WTC11 (cell line): ENCODE results near the gene TMEM154. TPM values are rescaled to one million over a fixed set of nuclear protein-coding genes. Genes with fewer than 3 reads are reported as not detected.

Source experiments
- ATAC-seq: fragments of 200-7000 bp; cut with Tn5 transposase; 2 replicates; pipeline ENCODE4 v1.10.0; 2021; ENCODE audit warnings: mild to moderate bottlenecking, moderate library complexity
- CTCF ChIA-PET: fragments of 300-600 bp; sonication (Branson Sonifier 250); formaldehyde crosslinking; loops from one replicate; lab custom pipeline; 2021; ENCODE audit warnings: antibody characterized with exemption; lab: Charles Lee
- POLR2A ChIA-PET: fragments of 350-600 bp; sonication (Branson Sonifier 250); formaldehyde crosslinking; loops from one replicate; lab custom pipeline; 2021; ENCODE audit warnings: antibody characterized with exemption; lab: Charles Lee
- DNase-seq: peaks from one replicate; pipeline ENCODE4 v3.0.0; 2021; ENCODE audit warnings: low spot score
- H3K27ac Mint-ChIP-seq: 2 replicates; pipeline ENCODE4 v1.8.0; 2021; ENCODE audit warnings: mixed read lengths
- H3K27me3 Mint-ChIP-seq: 2 replicates; pipeline ENCODE4 v1.8.0; 2021; ENCODE audit warnings: low read depth, mild to moderate bottlenecking, moderate library complexity, mixed read lengths
- H3K36me3 Mint-ChIP-seq: 2 replicates; pipeline ENCODE4 v1.8.0; 2021; ENCODE audit warnings: mixed read lengths
- H3K4me1 Mint-ChIP-seq: 2 replicates; pipeline ENCODE4 v1.8.0; 2022; ENCODE audit warnings: mixed read lengths
- H3K4me3 Mint-ChIP-seq: 2 replicates; pipeline ENCODE4 v1.8.0; 2021; ENCODE audit warnings: mild to moderate bottlenecking, moderate library complexity, mixed read lengths
- H3K9me3 Mint-ChIP-seq: 2 replicates; pipeline ENCODE4 v1.8.0; 2021; ENCODE audit warnings: mixed read lengths
- ATF1 ChIP-seq: sonication (generic); formaldehyde crosslinking; IDR thresholded peaks from 2 replicates; pipeline ENCODE4 v1.8.1; 2023; ENCODE audit warnings: mild to moderate bottlenecking, moderate library complexity, missing genetic modification reagents
- CREB1 ChIP-seq: sonication (generic); formaldehyde crosslinking; IDR thresholded peaks from 2 replicates; pipeline ENCODE4 v1.8.0; 2023; ENCODE audit warnings: mild to moderate bottlenecking, missing genetic modification reagents
- EMX1 ChIP-seq: fragments of 250-450 bp; sonication (Bioruptor Pico); IDR thresholded peaks from 2 replicates; pipeline ENCODE4 v1.8.0; 2021; ENCODE audit warnings: mild to moderate bottlenecking
- FOXK1 ChIP-seq: sonication (generic); formaldehyde crosslinking; IDR thresholded peaks from 2 replicates; pipeline ENCODE4 v1.8.0; 2022; ENCODE audit warnings: mild to moderate bottlenecking, moderate library complexity, missing genetic modification reagents
- GRHL2 ChIP-seq: fragments of 250-450 bp; sonication (Bioruptor Pico); IDR thresholded peaks from 2 replicates; pipeline ENCODE4 v1.8.0; 2022; ENCODE audit warnings: mild to moderate bottlenecking, moderate library complexity; ENCODE audit not compliant: insufficient replicate concordance, severe bottlenecking
- JUN ChIP-seq: sonication (generic); formaldehyde crosslinking; IDR thresholded peaks from 2 replicates; pipeline ENCODE4 v1.8.0; 2023; ENCODE audit warnings: mild to moderate bottlenecking, missing genetic modification reagents
- RORB ChIP-seq: fragments of 250-450 bp; sonication (Bioruptor Pico); IDR thresholded peaks from 2 replicates; pipeline ENCODE4 v1.9.0; 2021; ENCODE audit warnings: mild to moderate bottlenecking
- SMAD3 ChIP-seq: sonication (generic); formaldehyde crosslinking; IDR thresholded peaks from 2 replicates; pipeline ENCODE4 v1.8.0; 2022; ENCODE audit warnings: missing genetic modification reagents, mild to moderate bottlenecking, borderline replicate concordance
- ZNF232 ChIP-seq: sonication (generic); formaldehyde crosslinking; IDR thresholded peaks from 2 replicates; pipeline ENCODE4 v1.8.0; 2022; ENCODE audit warnings: mild to moderate bottlenecking, missing genetic modification reagents
- ZNF317 ChIP-seq: sonication (generic); formaldehyde crosslinking; IDR thresholded peaks from 2 replicates; pipeline ENCODE4 v1.8.1; 2023; ENCODE audit warnings: low read depth, mild to moderate bottlenecking, moderate library complexity, missing genetic modification reagents, borderline replicate concordance
- ZNF423 ChIP-seq: fragments of 250-450 bp; sonication (Bioruptor Pico); IDR thresholded peaks from 2 replicates; pipeline ENCODE4 v2.1.2; 2022; ENCODE audit warnings: mild to moderate bottlenecking, moderate library complexity
- ZNF671 ChIP-seq: fragments of 250-450 bp; sonication (Bioruptor Pico); IDR thresholded peaks from 2 replicates; pipeline ENCODE4 v1.8.0; 2021; ENCODE audit warnings: mild to moderate bottlenecking
- total RNA-seq: library from RNA; stranded (reverse); gene quantifications from 3 replicates; pipeline ENCODE4 v1.2.3, GENCODE V29; 2021
- TF ChIP-seq, protein P1 (sequence below): sonication (generic); formaldehyde crosslinking; IDR thresholded peaks from 2 replicates; pipeline ENCODE4 v1.8.0; 2022; ENCODE audit warnings: mild to moderate bottlenecking, missing genetic modification reagents
- TF ChIP-seq, protein P2 (sequence below): sonication (generic); formaldehyde crosslinking; IDR thresholded peaks from 2 replicates; pipeline ENCODE4 v1.8.1; 2023; ENCODE audit warnings: mild to moderate bottlenecking, missing genetic modification reagents, borderline replicate concordance
- TF ChIP-seq, protein P3 (sequence below): sonication (generic); formaldehyde crosslinking; IDR thresholded peaks from 2 replicates; pipeline ENCODE4 v1.8.0; 2022; ENCODE audit warnings: mild to moderate bottlenecking, missing genetic modification reagents
- TF ChIP-seq, protein P4 (sequence below): sonication (generic); formaldehyde crosslinking; IDR thresholded peaks from 2 replicates; pipeline ENCODE4 v1.8.0; 2023; ENCODE audit warnings: missing genetic modification reagents, mild to moderate bottlenecking, borderline replicate concordance
- TF ChIP-seq, protein P5 (sequence below): sonication (generic); formaldehyde crosslinking; IDR thresholded peaks from 2 replicates; pipeline ENCODE4 v1.8.0; 2022; ENCODE audit warnings: mild to moderate bottlenecking, missing genetic modification reagents
- TF ChIP-seq, protein P6 (sequence below): sonication (generic); formaldehyde crosslinking; IDR thresholded peaks from 2 replicates; pipeline ENCODE4 v1.8.1; 2022; ENCODE audit warnings: missing genetic modification reagents, borderline replicate concordance
- TF ChIP-seq, protein P7 (sequence below): sonication (generic); formaldehyde crosslinking; IDR thresholded peaks from 2 replicates; pipeline ENCODE4 v1.8.1; 2022; ENCODE audit warnings: low read depth, missing genetic modification reagents, borderline replicate concordance
- TF ChIP-seq, protein P8 (sequence below): sonication (generic); formaldehyde crosslinking; IDR thresholded peaks from 2 replicates; pipeline ENCODE4 v1.8.1; 2022; ENCODE audit warnings: mild to moderate bottlenecking, moderate library complexity, missing genetic modification reagents

The TMEM154 gene
- total RNA-seq, 1 experiment from 2014 or later, result 2.1 TPM

DNA sequence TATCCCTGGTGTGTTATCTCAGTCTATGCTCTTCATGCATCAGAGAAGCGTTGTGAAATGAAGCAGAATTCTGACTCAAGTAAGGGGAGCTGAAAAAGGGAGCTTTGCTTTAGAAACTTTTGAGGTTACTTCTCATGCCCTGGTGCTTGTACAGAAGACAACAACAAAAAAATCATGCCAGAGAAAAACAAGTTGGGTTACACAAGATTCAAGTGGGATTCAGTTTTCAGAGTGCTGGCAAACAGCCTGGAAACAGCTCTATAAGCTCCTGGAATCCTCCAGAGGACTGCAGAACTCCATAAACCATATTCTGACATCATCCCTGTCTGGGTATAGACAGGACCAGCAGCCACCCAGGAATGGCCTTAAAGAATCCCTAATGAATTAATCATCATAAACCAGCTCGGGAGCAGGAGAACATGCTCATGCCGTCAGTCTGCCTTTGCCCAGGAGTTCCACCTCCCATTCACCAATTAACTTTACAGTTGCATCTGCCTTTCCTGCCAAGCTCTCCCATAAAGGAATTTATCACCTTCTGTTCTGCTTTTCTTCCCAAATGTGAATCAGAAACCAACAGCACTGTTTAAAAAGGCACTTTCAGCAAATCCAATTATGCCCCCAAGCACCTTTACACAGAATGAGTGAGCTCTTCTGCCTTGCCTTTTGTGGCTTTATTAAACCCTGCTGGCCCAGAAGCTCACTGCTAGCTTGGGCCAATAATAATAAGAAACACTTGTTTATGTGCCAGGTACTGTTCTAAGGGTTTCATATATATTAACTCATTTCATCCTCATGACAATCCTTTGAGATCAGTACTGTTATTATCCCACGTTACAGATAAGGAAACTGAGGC is 89.4 kb downstream of the TMEM154 start:
- H3K4me1 Mint-ChIP-seq, result peaks cover 13% of the 10 kb centered on the region
- DNase-seq, result no peak
- H3K36me3 Mint-ChIP-seq, result peaks cover 6% of the 10 kb centered on the region
- H3K9me3 Mint-ChIP-seq, result peaks cover 14% of the 10 kb centered on the region
- TF ChIP-seq ZNF232 (CRISPR knock-in tag) (no peak), ZNF423 (no peak), FOXK1 (CRISPR knock-in tag) (no peak), GRHL2 (no peak), ZNF317 (CRISPR knock-in tag) (no peak), SMAD3 (CRISPR knock-in tag) (no peak), EMX1 (CRISPR knock-in tag) (no peak), CREB1 (no peak), ATF1 (CRISPR knock-in tag) (no peak), ZNF671 (CRISPR knock-in tag) (no peak), JUN (CRISPR knock-in tag) (no peak), RORB (CRISPR knock-in tag) (no peak)
- TF ChIP-seq, protein P1, sequence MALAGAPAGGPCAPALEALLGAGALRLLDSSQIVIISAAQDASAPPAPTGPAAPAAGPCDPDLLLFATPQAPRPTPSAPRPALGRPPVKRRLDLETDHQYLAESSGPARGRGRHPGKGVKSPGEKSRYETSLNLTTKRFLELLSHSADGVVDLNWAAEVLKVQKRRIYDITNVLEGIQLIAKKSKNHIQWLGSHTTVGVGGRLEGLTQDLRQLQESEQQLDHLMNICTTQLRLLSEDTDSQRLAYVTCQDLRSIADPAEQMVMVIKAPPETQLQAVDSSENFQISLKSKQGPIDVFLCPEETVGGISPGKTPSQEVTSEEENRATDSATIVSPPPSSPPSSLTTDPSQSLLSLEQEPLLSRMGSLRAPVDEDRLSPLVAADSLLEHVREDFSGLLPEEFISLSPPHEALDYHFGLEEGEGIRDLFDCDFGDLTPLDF, result no peak
- TF ChIP-seq, protein P2, sequence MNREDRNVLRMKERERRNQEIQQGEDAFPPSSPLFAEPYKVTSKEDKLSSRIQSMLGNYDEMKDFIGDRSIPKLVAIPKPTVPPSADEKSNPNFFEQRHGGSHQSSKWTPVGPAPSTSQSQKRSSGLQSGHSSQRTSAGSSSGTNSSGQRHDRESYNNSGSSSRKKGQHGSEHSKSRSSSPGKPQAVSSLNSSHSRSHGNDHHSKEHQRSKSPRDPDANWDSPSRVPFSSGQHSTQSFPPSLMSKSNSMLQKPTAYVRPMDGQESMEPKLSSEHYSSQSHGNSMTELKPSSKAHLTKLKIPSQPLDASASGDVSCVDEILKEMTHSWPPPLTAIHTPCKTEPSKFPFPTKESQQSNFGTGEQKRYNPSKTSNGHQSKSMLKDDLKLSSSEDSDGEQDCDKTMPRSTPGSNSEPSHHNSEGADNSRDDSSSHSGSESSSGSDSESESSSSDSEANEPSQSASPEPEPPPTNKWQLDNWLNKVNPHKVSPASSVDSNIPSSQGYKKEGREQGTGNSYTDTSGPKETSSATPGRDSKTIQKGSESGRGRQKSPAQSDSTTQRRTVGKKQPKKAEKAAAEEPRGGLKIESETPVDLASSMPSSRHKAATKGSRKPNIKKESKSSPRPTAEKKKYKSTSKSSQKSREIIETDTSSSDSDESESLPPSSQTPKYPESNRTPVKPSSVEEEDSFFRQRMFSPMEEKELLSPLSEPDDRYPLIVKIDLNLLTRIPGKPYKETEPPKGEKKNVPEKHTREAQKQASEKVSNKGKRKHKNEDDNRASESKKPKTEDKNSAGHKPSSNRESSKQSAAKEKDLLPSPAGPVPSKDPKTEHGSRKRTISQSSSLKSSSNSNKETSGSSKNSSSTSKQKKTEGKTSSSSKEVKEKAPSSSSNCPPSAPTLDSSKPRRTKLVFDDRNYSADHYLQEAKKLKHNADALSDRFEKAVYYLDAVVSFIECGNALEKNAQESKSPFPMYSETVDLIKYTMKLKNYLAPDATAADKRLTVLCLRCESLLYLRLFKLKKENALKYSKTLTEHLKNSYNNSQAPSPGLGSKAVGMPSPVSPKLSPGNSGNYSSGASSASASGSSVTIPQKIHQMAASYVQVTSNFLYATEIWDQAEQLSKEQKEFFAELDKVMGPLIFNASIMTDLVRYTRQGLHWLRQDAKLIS (CRISPR knock-in tag), result no peak
- TF ChIP-seq, protein P3, sequence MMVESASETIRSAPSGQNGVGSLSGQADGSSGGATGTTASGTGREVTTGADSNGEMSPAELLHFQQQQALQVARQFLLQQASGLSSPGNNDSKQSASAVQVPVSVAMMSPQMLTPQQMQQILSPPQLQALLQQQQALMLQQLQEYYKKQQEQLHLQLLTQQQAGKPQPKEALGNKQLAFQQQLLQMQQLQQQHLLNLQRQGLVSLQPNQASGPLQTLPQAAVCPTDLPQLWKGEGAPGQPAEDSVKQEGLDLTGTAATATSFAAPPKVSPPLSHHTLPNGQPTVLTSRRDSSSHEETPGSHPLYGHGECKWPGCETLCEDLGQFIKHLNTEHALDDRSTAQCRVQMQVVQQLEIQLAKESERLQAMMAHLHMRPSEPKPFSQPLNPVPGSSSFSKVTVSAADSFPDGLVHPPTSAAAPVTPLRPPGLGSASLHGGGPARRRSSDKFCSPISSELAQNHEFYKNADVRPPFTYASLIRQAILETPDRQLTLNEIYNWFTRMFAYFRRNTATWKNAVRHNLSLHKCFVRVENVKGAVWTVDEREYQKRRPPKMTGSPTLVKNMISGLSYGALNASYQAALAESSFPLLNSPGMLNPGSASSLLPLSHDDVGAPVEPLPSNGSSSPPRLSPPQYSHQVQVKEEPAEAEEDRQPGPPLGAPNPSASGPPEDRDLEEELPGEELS (CRISPR knock-in tag), result no peak
- TF ChIP-seq, protein P4, sequence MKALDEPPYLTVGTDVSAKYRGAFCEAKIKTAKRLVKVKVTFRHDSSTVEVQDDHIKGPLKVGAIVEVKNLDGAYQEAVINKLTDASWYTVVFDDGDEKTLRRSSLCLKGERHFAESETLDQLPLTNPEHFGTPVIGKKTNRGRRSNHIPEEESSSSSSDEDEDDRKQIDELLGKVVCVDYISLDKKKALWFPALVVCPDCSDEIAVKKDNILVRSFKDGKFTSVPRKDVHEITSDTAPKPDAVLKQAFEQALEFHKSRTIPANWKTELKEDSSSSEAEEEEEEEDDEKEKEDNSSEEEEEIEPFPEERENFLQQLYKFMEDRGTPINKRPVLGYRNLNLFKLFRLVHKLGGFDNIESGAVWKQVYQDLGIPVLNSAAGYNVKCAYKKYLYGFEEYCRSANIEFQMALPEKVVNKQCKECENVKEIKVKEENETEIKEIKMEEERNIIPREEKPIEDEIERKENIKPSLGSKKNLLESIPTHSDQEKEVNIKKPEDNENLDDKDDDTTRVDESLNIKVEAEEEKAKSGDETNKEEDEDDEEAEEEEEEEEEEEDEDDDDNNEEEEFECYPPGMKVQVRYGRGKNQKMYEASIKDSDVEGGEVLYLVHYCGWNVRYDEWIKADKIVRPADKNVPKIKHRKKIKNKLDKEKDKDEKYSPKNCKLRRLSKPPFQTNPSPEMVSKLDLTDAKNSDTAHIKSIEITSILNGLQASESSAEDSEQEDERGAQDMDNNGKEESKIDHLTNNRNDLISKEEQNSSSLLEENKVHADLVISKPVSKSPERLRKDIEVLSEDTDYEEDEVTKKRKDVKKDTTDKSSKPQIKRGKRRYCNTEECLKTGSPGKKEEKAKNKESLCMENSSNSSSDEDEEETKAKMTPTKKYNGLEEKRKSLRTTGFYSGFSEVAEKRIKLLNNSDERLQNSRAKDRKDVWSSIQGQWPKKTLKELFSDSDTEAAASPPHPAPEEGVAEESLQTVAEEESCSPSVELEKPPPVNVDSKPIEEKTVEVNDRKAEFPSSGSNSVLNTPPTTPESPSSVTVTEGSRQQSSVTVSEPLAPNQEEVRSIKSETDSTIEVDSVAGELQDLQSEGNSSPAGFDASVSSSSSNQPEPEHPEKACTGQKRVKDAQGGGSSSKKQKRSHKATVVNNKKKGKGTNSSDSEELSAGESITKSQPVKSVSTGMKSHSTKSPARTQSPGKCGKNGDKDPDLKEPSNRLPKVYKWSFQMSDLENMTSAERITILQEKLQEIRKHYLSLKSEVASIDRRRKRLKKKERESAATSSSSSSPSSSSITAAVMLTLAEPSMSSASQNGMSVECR (CRISPR knock-in tag), result no peak
- TF ChIP-seq, protein P5, sequence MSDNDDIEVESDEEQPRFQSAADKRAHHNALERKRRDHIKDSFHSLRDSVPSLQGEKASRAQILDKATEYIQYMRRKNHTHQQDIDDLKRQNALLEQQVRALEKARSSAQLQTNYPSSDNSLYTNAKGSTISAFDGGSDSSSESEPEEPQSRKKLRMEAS (CRISPR knock-in tag), result no peak
- TF ChIP-seq, protein P6, sequence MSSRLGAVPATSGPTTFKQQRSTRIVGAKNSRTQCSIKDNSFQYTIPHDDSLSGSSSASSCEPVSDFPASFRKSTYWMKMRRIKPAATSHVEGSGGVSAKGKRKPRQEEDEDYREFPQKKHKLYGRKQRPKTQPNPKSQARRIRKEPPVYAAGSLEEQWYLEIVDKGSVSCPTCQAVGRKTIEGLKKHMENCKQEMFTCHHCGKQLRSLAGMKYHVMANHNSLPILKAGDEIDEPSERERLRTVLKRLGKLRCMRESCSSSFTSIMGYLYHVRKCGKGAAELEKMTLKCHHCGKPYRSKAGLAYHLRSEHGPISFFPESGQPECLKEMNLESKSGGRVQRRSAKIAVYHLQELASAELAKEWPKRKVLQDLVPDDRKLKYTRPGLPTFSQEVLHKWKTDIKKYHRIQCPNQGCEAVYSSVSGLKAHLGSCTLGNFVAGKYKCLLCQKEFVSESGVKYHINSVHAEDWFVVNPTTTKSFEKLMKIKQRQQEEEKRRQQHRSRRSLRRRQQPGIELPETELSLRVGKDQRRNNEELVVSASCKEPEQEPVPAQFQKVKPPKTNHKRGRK, result no peak
- TF ChIP-seq, protein P7, sequence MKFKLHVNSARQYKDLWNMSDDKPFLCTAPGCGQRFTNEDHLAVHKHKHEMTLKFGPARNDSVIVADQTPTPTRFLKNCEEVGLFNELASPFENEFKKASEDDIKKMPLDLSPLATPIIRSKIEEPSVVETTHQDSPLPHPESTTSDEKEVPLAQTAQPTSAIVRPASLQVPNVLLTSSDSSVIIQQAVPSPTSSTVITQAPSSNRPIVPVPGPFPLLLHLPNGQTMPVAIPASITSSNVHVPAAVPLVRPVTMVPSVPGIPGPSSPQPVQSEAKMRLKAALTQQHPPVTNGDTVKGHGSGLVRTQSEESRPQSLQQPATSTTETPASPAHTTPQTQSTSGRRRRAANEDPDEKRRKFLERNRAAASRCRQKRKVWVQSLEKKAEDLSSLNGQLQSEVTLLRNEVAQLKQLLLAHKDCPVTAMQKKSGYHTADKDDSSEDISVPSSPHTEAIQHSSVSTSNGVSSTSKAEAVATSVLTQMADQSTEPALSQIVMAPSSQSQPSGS (CRISPR knock-in tag), result no peak
- TF ChIP-seq, protein P8, sequence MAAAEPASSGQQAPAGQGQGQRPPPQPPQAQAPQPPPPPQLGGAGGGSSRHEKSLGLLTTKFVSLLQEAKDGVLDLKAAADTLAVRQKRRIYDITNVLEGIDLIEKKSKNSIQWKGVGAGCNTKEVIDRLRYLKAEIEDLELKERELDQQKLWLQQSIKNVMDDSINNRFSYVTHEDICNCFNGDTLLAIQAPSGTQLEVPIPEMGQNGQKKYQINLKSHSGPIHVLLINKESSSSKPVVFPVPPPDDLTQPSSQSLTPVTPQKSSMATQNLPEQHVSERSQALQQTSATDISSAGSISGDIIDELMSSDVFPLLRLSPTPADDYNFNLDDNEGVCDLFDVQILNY (CRISPR knock-in tag), result no peak
- no peaks in the 10 kb centered on the region for H3K27me3 Mint-ChIP-seq
- ChIA-PET CTCF (interaction anchor here (0.6 to 2.5 kb wide), 10 partner anchors 9 to 1950 kb away, joined by 3 to 12 read pairs (median 4); no protein-coding TSS in a partner anchor), POLR2A (interaction anchor here (1.0 kb wide), 2 partner anchors 88 to 142 kb away, joined by 3 read pairs; no protein-coding TSS in a partner anchor)
- H3K4me3 Mint-ChIP-seq, result peak overlapping the region; percentile 56; the same call in 1 of the 2 replicates
- no peak for ATAC-seq
- no peak overlapping the region for H3K27ac Mint-ChIP-seq
